MM.1S (cell line): Measurements from ENCODE around the gene CNTNAP2.

ENCODE experiments used
- DNase-seq: peaks from one replicate; pipeline ENCODE4 v3.0.0-alpha.2; 2015
- H2AFZ ChIP-seq: fragments of 300-600 bp; sonication (generic); 2 replicates; pipeline ENCODE4 v1.6.0; 2016; ENCODE audit warnings: antibody characterized with exemption, low read length
- H3F3A ChIP-seq: fragments of 300-600 bp; sonication (generic); 2 replicates; pipeline ENCODE4 v1.6.1; 2016; ENCODE audit warnings: mild to moderate bottlenecking, antibody characterized with exemption, low read length, moderate library complexity, mixed read lengths; ENCODE audit not compliant: insufficient read depth
- H3K27ac ChIP-seq: fragments of 300-600 bp; sonication (generic); 2 replicates; pipeline ENCODE4 v1.5.1; 2016; ENCODE audit warnings: mild to moderate bottlenecking, low read length
- H3K27me3 ChIP-seq: fragments of 300-600 bp; sonication (generic); replicated peaks from 2 replicates; pipeline ENCODE4 v1.6.0; 2016; ENCODE audit warnings: low read length; ENCODE audit not compliant: insufficient read depth
- H3K36me3 ChIP-seq: fragments of 300-600 bp; sonication (generic); replicated peaks from 2 replicates; pipeline ENCODE4 v1.6.1; 2016; ENCODE audit warnings: mild to moderate bottlenecking, low read length, mixed read lengths; ENCODE audit not compliant: insufficient read depth
- H3K4me1 ChIP-seq: fragments of 300-600 bp; sonication (generic); 2 replicates; pipeline ENCODE4 v1.6.1; 2016; ENCODE audit warnings: low read length, mixed read lengths
- H3K4me2 ChIP-seq: fragments of 300-600 bp; sonication (generic); 2 replicates; pipeline ENCODE4 v1.6.0; 2016; ENCODE audit warnings: low read depth, low read length
- H3K4me3 ChIP-seq: fragments of 300-600 bp; sonication (generic); 2 replicates; pipeline ENCODE4 v1.5.1; 2016; ENCODE audit warnings: low read length, mixed read lengths
- H3K79me2 ChIP-seq: fragments of 300-600 bp; sonication (generic); 2 replicates; pipeline ENCODE4 v1.6.1; 2016; ENCODE audit warnings: mixed run types, low read length, mixed read lengths
- H3K9ac ChIP-seq: fragments of 300-600 bp; sonication (generic); 2 replicates; pipeline ENCODE4 v1.6.1; 2016; ENCODE audit warnings: low read length, mixed read lengths
- H3K9me2 ChIP-seq: fragments of 300-600 bp; sonication (generic); replicated peaks from 2 replicates; pipeline ENCODE4 v1.6.1; 2016; ENCODE audit warnings: mild to moderate bottlenecking, low read length, mixed read lengths; ENCODE audit not compliant: insufficient read depth
- H3K9me3 ChIP-seq: fragments of 300-600 bp; sonication (generic); replicated peaks from 2 replicates; pipeline ENCODE4 v1.6.1; 2016; ENCODE audit warnings: mild to moderate bottlenecking, low read length, mixed read lengths; ENCODE audit not compliant: insufficient read depth
- H4K20me1 ChIP-seq: fragments of 300-600 bp; sonication (generic); 2 replicates; pipeline ENCODE4 v1.6.1; 2016; ENCODE audit warnings: mild to moderate bottlenecking, low read length, moderate library complexity, mixed read lengths; ENCODE audit not compliant: insufficient read depth
- EZH2 ChIP-seq: fragments of 300-600 bp; sonication (generic); optimal IDR thresholded peaks from 2 replicates; pipeline ENCODE3; 2017; ENCODE audit warnings: low read depth, mild to moderate bottlenecking, antibody characterized with exemption, low read length, mixed read lengths
- EZH2phosphoT487 ChIP-seq: fragments of 300-600 bp; sonication (generic); IDR thresholded peaks from 2 replicates; pipeline ENCODE4 v1.6.1; 2018; ENCODE audit warnings: antibody characterized with exemption, low read length
- TF ChIP-seq, protein P1 (sequence below): fragments of 300-600 bp; sonication (generic); IDR thresholded peaks from 2 replicates; pipeline ENCODE4 v1.5.1; 2016; ENCODE audit warnings: antibody characterized with exemption, low read length, mixed read lengths

Gene CNTNAP2

DNA sequence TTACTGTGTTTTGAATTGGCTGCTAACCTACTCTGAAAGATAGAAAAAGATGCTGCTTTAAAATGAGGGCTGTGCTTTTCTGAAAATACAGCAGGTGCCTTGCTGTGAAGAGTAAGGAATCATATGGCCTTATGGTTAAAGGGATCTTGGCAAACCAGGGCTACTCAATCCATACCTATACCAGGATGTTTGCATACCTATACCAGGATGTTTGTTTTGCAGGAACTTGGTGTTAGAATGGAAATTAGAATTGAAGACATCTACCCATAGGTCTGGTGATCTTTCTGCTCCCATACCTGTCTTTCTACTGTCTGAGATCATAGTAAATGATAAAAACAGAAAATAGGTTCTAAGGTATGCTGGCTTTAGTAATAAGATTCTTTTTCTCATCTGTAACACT, 2273.8 kb downstream of the CNTNAP2 start:
- no peaks in the 10 kb centered on the region for H3K9me2 ChIP-seq
- H3K4me3 ChIP-seq = no peak overlapping the region
- no peaks in the 10 kb centered on the region for H3K27me3 ChIP-seq
- H3K36me3 ChIP-seq = no peaks in the 10 kb centered on the region
- H3K4me2 ChIP-seq = no peak overlapping the region
- no peaks in the 10 kb centered on the region for H3K9me3 ChIP-seq
- H3K9ac ChIP-seq = no peak overlapping the region
- TF ChIP-seq EZH2phosphoT487 (no peak), EZH2 (no peak)
- TF ChIP-seq, protein P1, sequence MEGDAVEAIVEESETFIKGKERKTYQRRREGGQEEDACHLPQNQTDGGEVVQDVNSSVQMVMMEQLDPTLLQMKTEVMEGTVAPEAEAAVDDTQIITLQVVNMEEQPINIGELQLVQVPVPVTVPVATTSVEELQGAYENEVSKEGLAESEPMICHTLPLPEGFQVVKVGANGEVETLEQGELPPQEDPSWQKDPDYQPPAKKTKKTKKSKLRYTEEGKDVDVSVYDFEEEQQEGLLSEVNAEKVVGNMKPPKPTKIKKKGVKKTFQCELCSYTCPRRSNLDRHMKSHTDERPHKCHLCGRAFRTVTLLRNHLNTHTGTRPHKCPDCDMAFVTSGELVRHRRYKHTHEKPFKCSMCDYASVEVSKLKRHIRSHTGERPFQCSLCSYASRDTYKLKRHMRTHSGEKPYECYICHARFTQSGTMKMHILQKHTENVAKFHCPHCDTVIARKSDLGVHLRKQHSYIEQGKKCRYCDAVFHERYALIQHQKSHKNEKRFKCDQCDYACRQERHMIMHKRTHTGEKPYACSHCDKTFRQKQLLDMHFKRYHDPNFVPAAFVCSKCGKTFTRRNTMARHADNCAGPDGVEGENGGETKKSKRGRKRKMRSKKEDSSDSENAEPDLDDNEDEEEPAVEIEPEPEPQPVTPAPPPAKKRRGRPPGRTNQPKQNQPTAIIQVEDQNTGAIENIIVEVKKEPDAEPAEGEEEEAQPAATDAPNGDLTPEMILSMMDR = no peak
- H4K20me1 ChIP-seq = no peaks in the 10 kb centered on the region
- H2AFZ ChIP-seq = no peak overlapping the region
- no peaks in the 10 kb centered on the region for H3K4me1 ChIP-seq
- no peak for DNase-seq
- no peaks in the 10 kb centered on the region for H3F3A ChIP-seq
- H3K79me2 ChIP-seq = no peaks in the 10 kb centered on the region
- no peak overlapping the region for H3K27ac ChIP-seq

DNA sequence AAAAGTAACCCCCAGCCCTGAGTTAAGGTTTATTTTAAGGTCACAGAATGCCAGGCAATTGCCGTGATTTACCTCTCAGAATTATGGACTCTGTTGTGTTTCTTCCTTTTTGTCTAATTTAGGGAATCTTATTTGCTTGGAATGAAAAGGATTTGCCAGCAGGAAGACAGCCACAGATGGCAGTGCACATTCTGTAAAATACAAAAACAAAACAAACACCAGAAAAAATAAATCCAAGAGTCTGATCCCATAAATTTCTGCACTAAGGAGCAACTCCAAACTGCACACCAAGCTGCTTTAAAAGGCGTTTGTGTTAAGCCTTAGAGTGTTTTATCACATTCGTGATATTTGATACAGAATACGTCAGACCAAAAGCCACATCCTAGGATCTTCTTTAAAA, 2275.0 kb downstream of the CNTNAP2 start:
- no peaks in the 10 kb centered on the region for H3F3A ChIP-seq
- no peaks in the 10 kb centered on the region for H3K27me3 ChIP-seq

DNA sequence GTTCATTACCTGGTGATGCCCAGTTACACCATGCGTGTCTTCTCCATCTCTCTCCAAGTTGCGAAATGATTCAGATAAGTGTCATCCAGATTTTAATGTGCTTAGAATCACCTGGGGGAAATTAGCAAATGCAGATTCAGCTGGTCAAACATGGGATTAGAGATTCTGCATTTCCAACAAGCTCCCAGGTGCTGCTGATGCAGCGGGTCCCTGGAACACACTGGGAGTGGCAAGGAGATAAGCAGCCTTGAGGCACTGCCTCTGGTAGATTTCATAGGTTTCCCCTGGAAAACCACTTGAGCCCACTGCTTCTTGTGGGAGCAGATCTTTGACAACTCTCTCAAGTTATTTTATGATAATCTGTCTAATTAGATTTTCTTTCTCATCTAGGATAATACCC, 2278.0 kb downstream of the CNTNAP2 start:
- no peak overlapping the region for H3K4me3 ChIP-seq
- H2AFZ ChIP-seq = no peak overlapping the region
- no peaks in the 10 kb centered on the region for H3K27me3 ChIP-seq
- TF ChIP-seq, protein P1 = no peak
- TF ChIP-seq EZH2phosphoT487 (no peak), EZH2 (no peak)
- no peaks in the 10 kb centered on the region for H3K9me2 ChIP-seq
- H3K79me2 ChIP-seq = no peaks in the 10 kb centered on the region
- H3F3A ChIP-seq = no peaks in the 10 kb centered on the region
- H3K36me3 ChIP-seq = no peaks in the 10 kb centered on the region
- no peaks in the 10 kb centered on the region for H3K9me3 ChIP-seq
- no peaks in the 10 kb centered on the region for H4K20me1 ChIP-seq
- peaks cover 14% of the 10 kb centered on the region for H3K4me1 ChIP-seq
- no peak overlapping the region for H3K4me2 ChIP-seq
- H3K9ac ChIP-seq = no peak overlapping the region
- no peak for DNase-seq
- H3K27ac ChIP-seq = no peak overlapping the region

More for the DNA sequence above, 2275.0 kb downstream of the CNTNAP2 start:
- DNase-seq = no peak
- H3K9me3 ChIP-seq = no peaks in the 10 kb centered on the region
- no peak overlapping the region for H3K4me3 ChIP-seq
- H2AFZ ChIP-seq = no peak overlapping the region
- no peak overlapping the region for H3K4me2 ChIP-seq
- H3K27ac ChIP-seq = no peak overlapping the region
- no peak overlapping the region for H3K9ac ChIP-seq
- no peaks in the 10 kb centered on the region for H3K79me2 ChIP-seq
- no peaks in the 10 kb centered on the region for H4K20me1 ChIP-seq
- H3K9me2 ChIP-seq = no peaks in the 10 kb centered on the region
- H3K36me3 ChIP-seq = no peaks in the 10 kb centered on the region
- TF ChIP-seq, protein P1 = no peak
- TF ChIP-seq EZH2 (no peak), EZH2phosphoT487 (no peak)
- no peaks in the 10 kb centered on the region for H3K4me1 ChIP-seq
